Cardiac fibroblast (primary cell): Measurements from ENCODE around the gene DLG5.

Source experiments
- DNase-seq, 2 donors: peaks; one replicate each; pipeline versions ENCODE4 v3.0.0 to v3.0.0-alpha.2; 2010; ENCODE audit warnings: low read depth in 2 of 2
- H3K4me3 ChIP-seq, 2 donors: replicated peaks in 1 of 2; 1 replicate in 1 of 2; 2 replicates in 1 of 2; pipeline ENCODE4 v1.5.1; 2011; ENCODE audit warnings: low read depth in 2 of 2, low read length in 2 of 2, mild to moderate bottlenecking in 2 of 2, moderate library complexity in 1 of 2
- TF ChIP-seq, protein P1 (sequence below): IDR thresholded peaks from one replicate; pipeline ENCODE4 v1.5.1; 2011; ENCODE audit warnings: low read depth, mild to moderate bottlenecking, low read length, inconsistent platforms

The DLG5 gene

DNA sequence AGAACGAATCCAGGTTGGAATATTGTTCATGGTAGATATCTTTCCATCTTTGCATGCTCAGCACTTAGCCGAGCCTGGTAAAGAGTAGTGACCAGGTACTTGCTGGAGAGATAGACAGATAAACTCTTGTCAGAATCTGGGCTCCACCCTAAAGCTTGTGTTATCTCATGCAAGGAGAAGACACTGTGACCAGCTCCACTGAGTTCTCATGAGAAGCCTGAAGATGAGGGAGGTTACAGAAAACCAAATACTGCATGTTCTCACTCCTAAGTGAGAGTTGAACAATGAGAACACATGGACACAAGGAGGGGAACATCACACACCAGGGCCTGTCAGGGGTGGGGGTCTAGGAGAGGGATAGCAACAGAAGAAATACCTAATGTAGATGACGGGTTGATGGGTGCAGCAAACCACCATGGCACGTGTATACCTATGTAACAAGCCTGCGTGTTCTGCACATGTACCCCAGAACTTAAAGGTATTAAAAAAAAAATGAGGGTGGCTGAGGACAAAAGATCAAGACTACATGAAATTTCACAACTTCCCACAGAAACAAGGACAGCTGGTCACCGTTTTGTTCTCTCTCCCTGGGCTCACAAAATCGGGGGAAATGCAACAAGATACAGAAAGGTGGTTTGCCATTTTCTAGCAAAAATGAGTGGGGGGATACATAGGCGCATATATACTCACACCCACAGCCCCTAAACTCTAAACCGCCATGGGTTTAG is 17.4 kb downstream of the DLG5 start:
- TF ChIP-seq, protein P1, sequence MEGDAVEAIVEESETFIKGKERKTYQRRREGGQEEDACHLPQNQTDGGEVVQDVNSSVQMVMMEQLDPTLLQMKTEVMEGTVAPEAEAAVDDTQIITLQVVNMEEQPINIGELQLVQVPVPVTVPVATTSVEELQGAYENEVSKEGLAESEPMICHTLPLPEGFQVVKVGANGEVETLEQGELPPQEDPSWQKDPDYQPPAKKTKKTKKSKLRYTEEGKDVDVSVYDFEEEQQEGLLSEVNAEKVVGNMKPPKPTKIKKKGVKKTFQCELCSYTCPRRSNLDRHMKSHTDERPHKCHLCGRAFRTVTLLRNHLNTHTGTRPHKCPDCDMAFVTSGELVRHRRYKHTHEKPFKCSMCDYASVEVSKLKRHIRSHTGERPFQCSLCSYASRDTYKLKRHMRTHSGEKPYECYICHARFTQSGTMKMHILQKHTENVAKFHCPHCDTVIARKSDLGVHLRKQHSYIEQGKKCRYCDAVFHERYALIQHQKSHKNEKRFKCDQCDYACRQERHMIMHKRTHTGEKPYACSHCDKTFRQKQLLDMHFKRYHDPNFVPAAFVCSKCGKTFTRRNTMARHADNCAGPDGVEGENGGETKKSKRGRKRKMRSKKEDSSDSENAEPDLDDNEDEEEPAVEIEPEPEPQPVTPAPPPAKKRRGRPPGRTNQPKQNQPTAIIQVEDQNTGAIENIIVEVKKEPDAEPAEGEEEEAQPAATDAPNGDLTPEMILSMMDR, result no peak
- no peak overlapping the region for H3K4me3 ChIP-seq
- DNase-seq, result peak in 1 of 2 donors; percentile 22

DNA sequence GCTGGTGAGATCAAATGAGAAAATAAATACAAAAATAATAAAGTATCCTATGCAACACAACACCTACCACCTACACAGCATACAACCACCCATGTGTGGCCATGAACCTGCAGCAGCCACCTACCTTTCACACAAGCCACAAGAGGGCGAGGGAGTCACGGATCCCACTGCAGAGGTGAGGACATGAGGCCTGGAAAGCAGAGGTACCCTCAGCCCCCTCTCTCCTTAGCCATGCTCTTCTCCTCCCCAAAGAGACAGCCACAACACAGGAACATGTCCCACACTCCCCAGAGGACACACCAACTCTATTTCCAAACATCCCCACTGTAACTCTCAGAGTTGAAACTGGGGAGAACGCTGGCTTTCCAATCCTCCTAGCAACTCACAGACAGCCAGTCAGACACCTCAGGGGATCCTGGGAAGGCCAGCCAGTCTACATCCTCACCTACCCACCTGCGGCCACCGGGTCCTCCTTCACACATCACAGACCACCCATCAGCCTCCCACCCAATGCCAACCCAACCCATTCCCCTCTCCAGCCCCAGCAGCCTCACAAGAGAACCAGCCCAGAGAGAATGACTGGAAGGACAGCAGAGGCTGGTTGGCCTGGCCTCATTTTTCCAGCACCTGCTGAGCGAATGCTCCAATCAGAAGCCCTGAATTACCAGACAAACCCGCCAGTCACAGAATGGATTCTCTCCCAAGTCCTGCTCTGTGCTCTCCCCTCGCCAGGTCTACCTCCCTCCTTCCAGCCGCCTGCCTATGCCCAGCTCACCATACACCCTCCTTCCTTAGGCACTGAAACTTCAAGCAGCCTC is 18.4 kb downstream of the DLG5 start:
- TF ChIP-seq, protein P1, result no peak
- no peak overlapping the region for H3K4me3 ChIP-seq
- no peak for DNase-seq

DNA sequence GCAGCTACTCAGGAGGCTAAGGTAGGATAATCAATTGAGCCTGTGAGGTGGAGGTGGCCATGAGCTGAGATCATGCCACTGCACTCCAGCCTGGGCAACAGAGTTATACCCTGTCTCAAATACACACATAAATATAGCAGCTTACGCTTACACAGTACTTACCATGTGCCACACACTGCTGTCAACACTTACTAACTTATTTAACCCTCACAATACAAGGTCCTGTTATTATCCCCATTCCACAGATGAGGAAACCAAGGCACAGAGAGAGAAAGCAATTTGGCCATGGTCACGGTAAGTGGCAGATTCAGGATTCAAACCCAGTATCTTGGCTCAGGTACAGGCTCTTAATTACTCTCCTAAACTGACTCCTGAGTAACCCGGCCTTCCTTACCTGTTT is 19.1 kb downstream of the DLG5 start:
- DNase-seq, result no peak
- no peak overlapping the region for H3K4me3 ChIP-seq
- TF ChIP-seq, protein P1, result no peak

DNA sequence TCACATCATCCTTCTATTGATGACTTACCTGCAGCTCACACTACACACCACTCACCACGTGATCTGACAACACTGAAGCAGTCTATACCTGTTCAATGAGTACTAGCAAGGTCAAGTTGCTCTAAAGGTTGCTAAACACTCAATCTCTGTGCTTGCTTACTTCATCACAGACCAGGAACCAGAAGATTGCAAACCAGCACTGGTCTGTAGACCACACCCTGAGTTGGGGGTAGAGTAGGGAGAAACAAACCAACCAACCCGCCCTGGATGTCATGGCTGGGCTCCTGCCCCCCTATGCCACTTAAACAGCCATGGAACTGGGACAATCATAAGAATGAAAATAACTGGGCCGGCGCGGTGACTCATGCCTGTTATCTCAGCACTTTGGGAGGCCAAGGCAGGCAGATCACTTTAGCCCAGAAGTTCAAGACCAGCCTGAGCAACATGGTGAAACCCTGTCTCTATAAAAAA is 19.6 kb downstream of the DLG5 start:
- DNase-seq, result no peak
- TF ChIP-seq, protein P1, result no peak
- H3K4me3 ChIP-seq, result no peak overlapping the region

DNA sequence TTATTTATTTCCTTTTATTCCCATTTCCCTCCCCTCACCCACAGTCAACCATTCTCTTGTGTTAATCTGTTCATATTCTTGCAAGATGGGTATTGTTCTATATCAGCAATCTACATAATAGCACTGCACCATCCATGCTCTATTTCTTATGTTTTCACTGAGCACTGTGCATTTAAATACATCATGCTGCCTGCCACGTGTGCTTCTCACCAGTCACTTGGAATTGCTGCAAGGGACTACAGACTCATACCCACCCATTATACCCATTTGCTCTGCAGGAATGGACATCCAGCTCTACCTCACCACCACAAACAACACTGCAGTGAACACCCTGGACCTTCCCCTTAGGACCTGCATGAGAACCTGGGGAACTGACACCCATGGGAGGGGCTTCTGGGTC is 20.8 kb downstream of the DLG5 start:
- TF ChIP-seq, protein P1, result no peak
- no peak for DNase-seq
- no peak overlapping the region for H3K4me3 ChIP-seq

DNA sequence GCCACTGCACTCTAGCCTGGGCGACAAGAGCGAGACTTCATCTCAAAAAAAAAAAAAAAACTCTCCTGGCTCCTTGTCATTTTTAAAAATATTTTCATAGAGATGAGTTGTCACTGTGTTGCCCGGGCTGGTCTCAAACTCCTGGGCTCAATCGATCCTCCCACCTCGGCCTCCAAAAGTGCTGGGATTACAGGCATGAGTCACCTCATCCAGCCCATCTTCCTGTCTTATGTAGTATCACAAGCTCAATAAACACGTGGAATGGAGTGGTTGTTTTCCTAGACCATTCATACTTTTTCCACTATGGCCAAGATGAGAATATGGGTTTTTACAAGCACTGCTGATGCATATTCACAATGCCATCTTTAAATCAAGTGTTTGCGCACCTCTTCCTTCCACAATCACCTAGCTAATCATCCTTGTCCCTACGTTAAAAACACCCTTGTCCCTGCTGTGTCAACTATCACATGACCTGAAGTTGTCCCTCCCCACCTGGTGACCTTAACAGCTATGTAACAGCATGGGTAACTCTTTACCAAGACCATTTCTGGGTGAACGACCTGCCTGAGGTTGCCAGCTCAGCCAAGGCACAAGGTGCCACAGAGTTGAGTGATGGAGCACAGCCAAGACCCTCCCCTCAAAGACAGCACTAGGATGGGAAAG is 21.3 kb downstream of the DLG5 start:
- no peak for DNase-seq

More for the DNA sequence above, 21.3 kb downstream of the DLG5 start:
- TF ChIP-seq, protein P1, result no peak
- no peak overlapping the region for H3K4me3 ChIP-seq
